Body of pancreas (tissue), 4 donors: ENCODE data around the gene PIGZ.

Experiments used
- CTCF ChIP-seq, 7 experiments: fragments of 450-650 bp in 4 of 7; fragments of 200-600 bp in 3 of 7; sonication (generic) in 3 of 7; IDR thresholded peaks; one replicate each; pipeline ENCODE4 v1.5.1; 2016 to 2019; ENCODE audit warnings: antibody characterized with exemption in 7 of 7
- POLR2A ChIP-seq, 3 donors: fragments of 450-650 bp; IDR thresholded peaks; one replicate each; pipeline ENCODE4 v1.6.1; 2016; ENCODE audit warnings: antibody characterized with exemption in 3 of 3, mild to moderate bottlenecking in 2 of 3

GRCh38 chr3:196989721-196990262 is 21.2 kb upstream of the PIGZ start:
- TF ChIP-seq CTCF (IDR thresholded peaks at IDR 0.05) (no peak), POLR2A (IDR thresholded peaks at IDR 0.05) (no peak)
